ENCODE measurements around the gene SGK1. TPM values are rescaled to one million over a fixed set of nuclear protein-coding genes. Genes with fewer than 3 reads are reported as not detected.
"Not testable (repeated sequence)": the region's sequence is repeated elsewhere in the genome, so short reads cannot be mapped to it uniquely, and the experiment has no call there.

The SGK1 gene
- total RNA-seq, 2 donors from 2014 or later: 9.7 to 13.0 TPM

DNA sequence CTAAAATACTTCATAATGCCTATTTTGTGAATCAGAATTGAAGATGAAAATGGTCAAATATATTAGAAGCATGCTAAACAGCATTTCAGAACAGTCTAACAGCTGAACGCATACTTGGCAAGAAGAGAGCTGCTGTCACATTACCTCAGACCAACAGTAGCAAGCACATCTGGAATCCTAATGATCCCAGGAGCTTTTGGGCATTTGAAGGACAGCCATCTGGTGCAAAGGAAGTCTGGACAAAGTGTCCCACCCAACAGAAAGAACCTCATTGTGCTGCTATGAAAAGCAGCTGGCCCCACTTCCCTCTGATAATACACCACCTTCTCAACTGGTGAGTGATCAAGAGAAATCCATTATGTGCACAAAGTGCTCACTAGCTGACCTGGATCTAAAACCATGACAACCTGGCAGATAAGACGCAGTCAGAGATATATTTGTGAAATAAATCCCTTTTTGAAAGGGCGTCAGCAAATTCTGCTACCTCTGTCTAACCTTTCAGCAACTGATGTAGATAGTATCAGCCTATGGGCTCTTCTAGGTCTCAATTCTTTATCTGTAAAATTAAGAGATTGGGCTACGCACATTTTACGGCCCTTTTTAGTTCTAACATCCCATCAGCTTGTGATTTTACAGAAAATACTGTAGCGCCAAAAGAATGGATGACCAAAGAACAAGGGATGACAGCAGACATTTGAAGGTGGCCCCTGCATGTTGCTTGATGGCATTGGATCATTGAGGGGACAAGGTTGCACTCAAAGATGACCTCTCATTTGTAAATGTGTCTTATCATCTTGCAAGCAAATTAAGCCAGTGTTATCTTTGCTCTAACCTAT is 78.7 kb downstream of the SGK1 start:
- Mint-ChIP-seq H3K36me3 (ENCODE audit: low read depth) (no peaks in the 10 kb centered on the region), H3K27ac (no peak overlapping the region), H3K9me3 (peaks cover 3% of the 10 kb centered on the region), H3K4me3 (no peak overlapping the region), H3K4me1 (no peaks in the 10 kb centered on the region), H3K27me3 (ENCODE audit: insufficient read depth) (no peaks in the 10 kb centered on the region)
- DNase-seq: no peak
- TF ChIP-seq, protein P1, sequence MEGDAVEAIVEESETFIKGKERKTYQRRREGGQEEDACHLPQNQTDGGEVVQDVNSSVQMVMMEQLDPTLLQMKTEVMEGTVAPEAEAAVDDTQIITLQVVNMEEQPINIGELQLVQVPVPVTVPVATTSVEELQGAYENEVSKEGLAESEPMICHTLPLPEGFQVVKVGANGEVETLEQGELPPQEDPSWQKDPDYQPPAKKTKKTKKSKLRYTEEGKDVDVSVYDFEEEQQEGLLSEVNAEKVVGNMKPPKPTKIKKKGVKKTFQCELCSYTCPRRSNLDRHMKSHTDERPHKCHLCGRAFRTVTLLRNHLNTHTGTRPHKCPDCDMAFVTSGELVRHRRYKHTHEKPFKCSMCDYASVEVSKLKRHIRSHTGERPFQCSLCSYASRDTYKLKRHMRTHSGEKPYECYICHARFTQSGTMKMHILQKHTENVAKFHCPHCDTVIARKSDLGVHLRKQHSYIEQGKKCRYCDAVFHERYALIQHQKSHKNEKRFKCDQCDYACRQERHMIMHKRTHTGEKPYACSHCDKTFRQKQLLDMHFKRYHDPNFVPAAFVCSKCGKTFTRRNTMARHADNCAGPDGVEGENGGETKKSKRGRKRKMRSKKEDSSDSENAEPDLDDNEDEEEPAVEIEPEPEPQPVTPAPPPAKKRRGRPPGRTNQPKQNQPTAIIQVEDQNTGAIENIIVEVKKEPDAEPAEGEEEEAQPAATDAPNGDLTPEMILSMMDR (conservative IDR thresholded peaks at IDR 0.05): no peak
- Histone ChIP-seq H3K4me3 (ENCODE audit: low read length) (no peak overlapping the region), H3K27me3 (ENCODE audit: control insufficient read depth, insufficient read depth, low read length, poor library complexity, severe bottlenecking) (no peaks in the 10 kb centered on the region), H3K27ac (ENCODE audit: low read depth, low read length) (no peak overlapping the region), H3K36me3 (ENCODE audit: control insufficient read depth, insufficient read depth, low read length) (no peaks in the 10 kb centered on the region), H3K4me1 (ENCODE audit: control insufficient read depth, insufficient read depth, low read length) (no peaks in the 10 kb centered on the region), H3K9ac (ENCODE audit: extremely low read depth, low read length, poor library complexity, severe bottlenecking) (no peak overlapping the region), H3K9me3 (ENCODE audit: control insufficient read depth, low read length) (no peaks in the 10 kb centered on the region)
- 83 to 85% methylated on average over 5 to 6 of the region's 6 CpGs for WGBS, 2 experiments (ENCODE audit: insufficient coverage in 1 of 2, insufficient read length in 1 of 2)

DNA sequence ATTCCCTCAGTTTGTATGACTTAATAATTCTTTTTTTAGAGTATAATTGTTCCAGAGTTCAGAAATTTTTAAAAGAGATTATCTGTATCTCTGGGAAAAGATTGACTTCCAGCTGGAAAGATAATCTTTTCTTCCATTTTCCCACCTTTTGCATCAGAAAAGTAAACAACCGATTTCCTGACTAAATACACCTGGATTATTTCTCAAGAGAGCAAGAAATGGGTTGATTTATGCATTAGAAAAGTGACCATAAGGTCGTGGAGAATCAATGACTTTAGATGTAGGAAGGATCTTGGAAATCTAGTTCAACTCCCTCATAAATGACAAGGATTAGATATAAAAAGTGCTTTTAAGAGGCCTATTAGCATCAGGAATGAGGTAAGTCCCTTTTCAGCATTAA is 79.9 kb downstream of the SGK1 start:
- no peaks in the 10 kb centered on the region for H3K4me1 Mint-ChIP-seq

DNA sequence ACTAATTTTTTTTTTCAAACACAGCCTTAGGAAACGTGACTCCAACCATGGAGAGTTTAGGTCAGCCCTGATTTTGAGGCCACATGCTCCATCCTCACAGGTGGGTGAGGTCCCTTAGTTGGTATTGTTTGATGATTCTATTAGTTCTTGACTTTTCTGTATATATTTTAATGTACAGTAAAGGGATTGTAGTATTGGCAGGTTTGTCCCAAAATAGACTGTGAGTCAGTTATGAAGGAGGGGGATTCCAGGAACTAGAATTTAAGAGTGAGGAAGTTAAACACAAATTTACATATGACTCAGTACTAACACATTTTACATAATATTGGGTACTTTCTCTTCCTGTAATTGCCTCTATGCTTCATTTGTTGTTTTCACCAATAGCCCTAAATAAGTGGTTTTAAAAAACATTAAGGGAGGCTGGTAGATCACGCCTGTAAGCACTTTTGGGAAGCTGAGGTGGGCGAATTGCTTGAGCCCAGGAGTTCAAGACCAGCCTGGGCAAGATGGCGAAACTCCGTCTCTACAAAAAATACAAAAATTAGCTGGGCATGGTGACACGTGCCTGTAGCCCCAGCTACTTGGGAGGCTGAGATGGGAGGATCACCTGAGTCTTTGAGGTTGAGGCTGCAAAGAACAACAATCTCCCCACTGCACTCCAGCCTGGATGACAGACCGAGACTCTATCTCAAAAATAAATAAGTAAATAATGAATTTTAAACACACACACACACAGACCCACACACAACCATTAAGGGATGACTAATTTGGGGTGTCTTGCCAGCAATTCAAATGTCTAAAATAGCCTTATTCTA is 81.8 kb downstream of the SGK1 start:
- no peaks in the 10 kb centered on the region for H3K36me3 ChIP-seq (ENCODE audit: control insufficient read depth, insufficient read depth, low read length)
- no peak for DNase-seq
- H3K4me1 ChIP-seq (ENCODE audit: control insufficient read depth, insufficient read depth, low read length): no peaks in the 10 kb centered on the region
- no peaks in the 10 kb centered on the region for H3K27me3 Mint-ChIP-seq (ENCODE audit: insufficient read depth)
- WGBS, 2 experiments (ENCODE audit: insufficient coverage in 1 of 2, insufficient read length in 1 of 2): 93 to 96% methylated on average over 6 to 7 of the region's 7 CpGs
- H3K27ac ChIP-seq (ENCODE audit: low read depth, low read length): no peak overlapping the region
- H3K27ac Mint-ChIP-seq: no peak overlapping the region
- no peak overlapping the region for H3K4me3 ChIP-seq (ENCODE audit: low read length)
- H3K27me3 ChIP-seq (ENCODE audit: control insufficient read depth, insufficient read depth, low read length, poor library complexity, severe bottlenecking): no peaks in the 10 kb centered on the region
- TF ChIP-seq, protein P1 (conservative IDR thresholded peaks at IDR 0.05): no peak
- no peaks in the 10 kb centered on the region for H3K36me3 Mint-ChIP-seq (ENCODE audit: low read depth)
- no peaks in the 10 kb centered on the region for H3K9me3 Mint-ChIP-seq
- H3K4me1 Mint-ChIP-seq: no peaks in the 10 kb centered on the region
- H3K9me3 ChIP-seq (ENCODE audit: control insufficient read depth, low read length): no peaks in the 10 kb centered on the region
- H3K9ac ChIP-seq (ENCODE audit: extremely low read depth, low read length, poor library complexity, severe bottlenecking): no peak overlapping the region
- no peak overlapping the region for H3K4me3 Mint-ChIP-seq

More for the DNA sequence above, 79.9 kb downstream of the SGK1 start:
- H3K4me3 ChIP-seq (ENCODE audit: low read length): no peak overlapping the region
- Mint-ChIP-seq H3K4me3 (no peak overlapping the region), H3K36me3 (ENCODE audit: low read depth) (no peaks in the 10 kb centered on the region), H3K9me3 (peaks cover 3% of the 10 kb centered on the region), H3K27me3 (ENCODE audit: insufficient read depth) (no peaks in the 10 kb centered on the region), H3K27ac (no peak overlapping the region)
- TF ChIP-seq, protein P1 (conservative IDR thresholded peaks at IDR 0.05): no peak
- H3K9ac ChIP-seq (ENCODE audit: extremely low read depth, low read length, poor library complexity, severe bottlenecking): no peak overlapping the region
- no peaks in the 10 kb centered on the region for H3K9me3 ChIP-seq (ENCODE audit: control insufficient read depth, low read length)
- no peaks in the 10 kb centered on the region for H3K36me3 ChIP-seq (ENCODE audit: control insufficient read depth, insufficient read depth, low read length)
- H3K27ac ChIP-seq (ENCODE audit: low read depth, low read length): no peak overlapping the region
- H3K27me3 ChIP-seq (ENCODE audit: control insufficient read depth, insufficient read depth, low read length, poor library complexity, severe bottlenecking): no peaks in the 10 kb centered on the region
- DNase-seq: no peak
- 92 to 100% methylated on average over 1 to 2 of the region's 2 CpGs for WGBS, 2 experiments (ENCODE audit: insufficient coverage in 1 of 2, insufficient read length in 1 of 2)
- no peaks in the 10 kb centered on the region for H3K4me1 ChIP-seq (ENCODE audit: control insufficient read depth, insufficient read depth, low read length)

DNA sequence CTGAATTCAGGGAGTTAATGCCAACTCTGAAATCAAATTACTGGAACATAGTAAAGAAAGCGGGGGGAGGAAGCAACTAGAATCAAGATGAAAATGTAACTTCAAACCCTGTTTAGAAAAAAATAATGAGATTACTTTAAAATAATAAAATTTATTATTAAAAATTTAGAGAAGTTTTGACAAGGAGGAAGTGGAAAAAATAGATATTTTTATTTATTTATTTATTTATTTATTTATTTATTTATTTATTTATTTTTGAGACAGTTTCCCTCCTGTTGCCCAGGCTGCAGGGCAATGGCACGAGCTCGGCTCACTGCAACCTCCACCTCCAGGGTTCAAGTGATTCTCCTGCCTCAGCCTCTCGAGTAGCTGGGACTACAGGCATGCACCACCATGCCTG is 82.6 kb downstream of the SGK1 start:
- not testable (repeated sequence) for H3K4me1 Mint-ChIP-seq; H3K9me3 ChIP-seq (ENCODE audit: control insufficient read depth, low read length); DNase-seq; H3K27ac Mint-ChIP-seq; H3K27me3 Mint-ChIP-seq (ENCODE audit: insufficient read depth); H3K4me1 ChIP-seq (ENCODE audit: control insufficient read depth, insufficient read depth, low read length); H3K27ac ChIP-seq (ENCODE audit: low read depth, low read length); H3K27me3 ChIP-seq (ENCODE audit: control insufficient read depth, insufficient read depth, low read length, poor library complexity, severe bottlenecking); H3K36me3 ChIP-seq (ENCODE audit: control insufficient read depth, insufficient read depth, low read length); H3K4me3 ChIP-seq (ENCODE audit: low read length); H3K4me3 Mint-ChIP-seq; H3K9ac ChIP-seq (ENCODE audit: extremely low read depth, low read length, poor library complexity, severe bottlenecking); H3K9me3 Mint-ChIP-seq; H3K36me3 Mint-ChIP-seq (ENCODE audit: low read depth)
- WGBS, 2 experiments (ENCODE audit: insufficient coverage in 1 of 2, insufficient read length in 1 of 2): 93 to 100% methylated on average over 2 to 4 of the region's 4 CpGs

All from endodermal cell (in vitro differentiated cells).